Adrenal gland (tissue), 12 donors: Measurements from ENCODE around the gene CEBPG. TPM values are rescaled to one million over a fixed set of nuclear protein-coding genes. Genes with fewer than 3 reads are reported as not detected.

Experiments used
- DNase-seq, 7 donors: peaks; one replicate each; pipeline ENCODE4 v3.0.0-alpha.2; 2019 to 2020
- H3K27ac ChIP-seq, 5 donors: fragments of 200-600 bp; sonication (generic) in 4 of 5; 1 replicate in 3 of 5; 2 replicates in 2 of 5; pipeline versions ENCODE4 v1.5.1 to v1.8.0; 2016 to 2020; ENCODE audit warnings: mild to moderate bottlenecking in 1 of 5
- H3K27me3 ChIP-seq: fragments of 200-600 bp; 2 replicates; pipeline ENCODE4 v1.8.0; 2021
- H3K36me3 ChIP-seq, 2 donors: fragments of 200-600 bp; replicated peaks in 1 of 2; 1 replicate in 1 of 2; 2 replicates in 1 of 2; pipeline versions ENCODE4 v1.5.1 to v1.8.0; 2018 to 2022
- H3K4me1 ChIP-seq, 2 donors: fragments of 200-600 bp; replicated peaks in 1 of 2; 1 replicate in 1 of 2; 2 replicates in 1 of 2; pipeline versions ENCODE4 v1.5.1 to v1.8.0; 2018 to 2021
- H3K4me3 ChIP-seq, 4 donors: fragments of 200-600 bp; sonication (generic) in 3 of 4; one replicate each; pipeline ENCODE4 v1.5.1; 2016 to 2018
- H3K9me3 ChIP-seq, 3 donors: fragments of 200-600 bp; sonication (generic) in 1 of 3; replicated peaks in 1 of 3; 1 replicate in 2 of 3; 2 replicates in 1 of 3; pipeline versions ENCODE4 v1.5.1 to v1.8.0; 2016 to 2021
- CTCF ChIP-seq, 6 experiments: fragments of 450-650 bp in 4 of 6; fragments of 200-600 bp in 2 of 6; sonication (generic) in 1 of 6; IDR thresholded peaks; 1 replicate in 5 of 6; 2 replicates in 1 of 6; pipeline versions ENCODE4 v1.5.1 to v1.8.0; 2016 to 2021; ENCODE audit warnings: antibody characterized with exemption in 6 of 6, mild to moderate bottlenecking in 2 of 6, moderate library complexity in 1 of 6
- POLR2A ChIP-seq, 2 donors: fragments of 450-650 bp; IDR thresholded peaks; one replicate each; pipeline ENCODE4 v1.6.1; 2017; ENCODE audit warnings: antibody characterized with exemption in 2 of 2, mild to moderate bottlenecking in 2 of 2, moderate library complexity in 1 of 2
- WGBS, 4 donors: extraction: QIAGEN DNeasy Blood & Tissue Kit in 2 of 4; methylation state at CpG; one replicate each; pipeline versions ENCODE4 v1.1.5 to v1.1.7; 2013 to 2017; 5-methylcytosine and 5-hydroxymethylcytosine counted together
- intact Hi-C, 2 donors: fragments of 100-400 bp; cut with DNase I; formaldehyde crosslinking; loops; one replicate each; pipeline versions ENCODE4 v1.14.1 to v1.15.0; 2022 to 2023
- polyA plus RNA-seq, 3 donors: library from polyadenylated mRNA; stranded (reverse); fragments of 200-250 nt in 2 of 3; fragments of 350-450 nt in 1 of 3; fragmentation: Illumina TruSeq in 1 of 3; extraction: RNeasy Lipid Tissue Mini Kit (QIAGEN cat#74804) in 1 of 3; gene quantifications; one replicate each; pipeline ENCODE4 v1.2.3, GENCODE V29; 2013 to 2014
- total RNA-seq, 9 donors: library from RNA; depleted of rRNA in 4 of 9; stranded (reverse); fragments of >200 nt in 4 of 9; fragments of 120-200 nt in 1 of 9; fragmentation: NEBNext Ultra II Directional in 1 of 9; extraction: Animal tissue kit (Norgen Biotek cat#: 25700) in 1 of 9; gene quantifications; one replicate each; pipeline versions ENCODE4 v1.1.0 to v1.2.4, GENCODE V29; 2013 to 2023
- donor health status: healthy with polysubstance abuse.
- donor health status: Bipolar disorder and iron deficiency.
- donor health status: DM: yes; HTN: yes; CAD: no.
- donor health status: DM: no; HTN: no; CAD: no.
- donor health status: DM: no; HTN: no; CAD: no.
- donor health status: DM: yes; HTN: yes; CAD: no.

The CEBPG gene
- total and polyA plus RNA-seq, 12 donors: 8.9 to 21.9 (median 10.7) TPM

GRCh38 chr19:33329060-33329459 lies 44.4 kb upstream of the CEBPG start:
- Histone ChIP-seq H3K36me3 (no peaks in the 10 kb centered on the region), H3K27me3 (no peaks in the 10 kb centered on the region), H3K9me3 (peaks cover 0 to 3% (median 0%) of the 10 kb centered on the region in 3 donors), H3K4me1 (no peaks in the 10 kb centered on the region), H3K27ac (no peak overlapping the region), H3K4me3 (no peak overlapping the region)
- 67 to 73% (median 70%) methylated on average over 8 of the region's 8 CpGs for WGBS, 4 donors
- intact Hi-C loops: no loop called here
- TF ChIP-seq POLR2A (IDR thresholded peaks at IDR 0.05) (no peak), CTCF (IDR thresholded peaks at IDR 0.05) (no peak)
- DNase-seq: no peak

GRCh38 chr19:33329736-33330135 lies 43.8 kb upstream of the CEBPG start:
- 66 to 82% (median 68%) methylated on average over 4 of the region's 4 CpGs for WGBS, 4 donors
- DNase-seq: no peak
- Histone ChIP-seq H3K36me3 (no peaks in the 10 kb centered on the region), H3K27ac (no peak overlapping the region), H3K27me3 (no peaks in the 10 kb centered on the region), H3K4me1 (no peaks in the 10 kb centered on the region), H3K4me3 (no peak overlapping the region), H3K9me3 (peaks cover 0 to 3% (median 0%) of the 10 kb centered on the region in 3 donors)
- intact Hi-C loops: no loop called here
- TF ChIP-seq POLR2A (IDR thresholded peaks at IDR 0.05) (no peak), CTCF (IDR thresholded peaks at IDR 0.05) (no peak)

DNA sequence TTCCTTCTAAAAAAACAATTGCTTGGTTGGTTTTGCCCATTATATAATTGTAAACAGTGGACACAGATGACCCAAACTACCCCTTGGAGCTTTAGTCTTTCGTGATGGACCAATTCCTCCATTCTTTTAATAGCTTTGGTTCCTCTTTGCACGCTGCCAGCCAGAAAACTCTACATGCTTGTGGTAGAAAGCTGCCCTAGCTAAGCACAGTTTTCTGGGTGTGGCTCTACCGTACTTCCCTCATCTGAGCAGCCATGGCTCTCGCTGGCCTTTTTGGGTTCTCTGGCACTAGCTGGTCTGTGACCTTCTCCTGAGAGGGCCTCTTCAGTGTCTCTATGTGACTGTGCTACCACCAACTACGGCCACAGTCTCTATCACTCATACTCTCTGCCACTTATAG lies 41.3 kb upstream of the CEBPG start:
- Histone ChIP-seq H3K4me1 (no peaks in the 10 kb centered on the region), H3K27ac (no peak overlapping the region), H3K36me3 (no peaks in the 10 kb centered on the region), H3K9me3 (no peaks in the 10 kb centered on the region), H3K4me3 (no peak overlapping the region), H3K27me3 (no peaks in the 10 kb centered on the region)
- DNase-seq: peak in 4 of 7 donors; percentile 12 to 54 (median 21)
- TF ChIP-seq CTCF (IDR thresholded peaks at IDR 0.05): no peak
- TF ChIP-seq POLR2A (IDR thresholded peaks at IDR 0.05): no peak
- intact Hi-C loops: no loop called here
- WGBS, 4 donors: 59 to 90% (median 69%) methylated on average over 5 of the region's 5 CpGs

DNA sequence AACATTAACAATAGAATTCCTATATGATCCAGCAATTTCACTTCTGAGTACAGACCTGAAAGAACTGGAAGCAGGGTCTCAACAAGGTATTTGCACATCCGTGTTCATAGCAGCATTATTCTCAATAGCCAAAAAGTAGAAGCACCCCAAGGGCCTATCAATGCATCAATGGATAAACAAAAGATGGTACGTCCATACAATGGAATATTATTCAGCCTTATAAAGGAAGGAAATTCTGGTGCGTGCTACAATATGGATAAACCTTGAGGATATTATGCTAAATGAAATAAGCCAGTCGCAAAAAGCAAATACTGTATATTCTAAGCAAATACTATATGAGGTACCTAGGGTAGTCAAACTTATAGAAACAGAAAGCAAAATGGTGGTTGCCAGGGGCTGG lies 40.4 kb upstream of the CEBPG start:
- intact Hi-C loops: no loop called here

More for the DNA sequence above, 40.4 kb upstream of the CEBPG start:
- no peak for DNase-seq
- no peaks in the 10 kb centered on the region for H3K27me3 ChIP-seq
- H3K4me1 ChIP-seq: no peaks in the 10 kb centered on the region
- 81 to 92% (median 88%) methylated on average over 4 of the region's 4 CpGs for WGBS, 4 donors
- TF ChIP-seq POLR2A (IDR thresholded peaks at IDR 0.05) (no peak), CTCF (IDR thresholded peaks at IDR 0.05) (no peak)
- H3K36me3 ChIP-seq: no peaks in the 10 kb centered on the region
- H3K9me3 ChIP-seq: no peaks in the 10 kb centered on the region
- H3K27ac ChIP-seq: no peak overlapping the region
- H3K4me3 ChIP-seq: no peak overlapping the region
